ENCODE data around the gene MAPKAP1.
A peak's percentile ranks its signal among the peaks of the same experiment; 100 is the strongest.

MAPKAP1 gene

DNA sequence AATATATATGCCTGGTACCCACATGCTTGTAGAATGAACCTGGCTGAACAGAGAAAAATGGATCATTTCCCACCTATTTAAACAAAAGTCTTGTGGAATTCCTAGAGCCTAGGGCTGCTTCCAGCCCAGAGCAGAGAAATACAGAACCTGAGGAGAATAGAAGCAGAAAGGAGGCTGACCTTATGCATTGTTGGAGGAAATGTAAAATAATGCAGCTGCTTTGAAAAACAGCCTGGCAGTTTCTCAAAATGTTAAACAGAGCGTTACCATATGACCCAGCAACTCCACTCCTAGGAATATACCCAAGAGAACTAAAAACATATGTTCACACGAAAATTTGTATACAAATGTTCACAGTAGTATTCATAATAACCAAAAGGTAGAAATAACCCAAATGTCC lies 15.1 kb downstream of the MAPKAP1 start:
- Histone ChIP-seq H3K23ac (ENCODE audit: low read length) (no peak overlapping the region), H3K4me3 (ENCODE audit: low read depth, low read length) (no peak overlapping the region), H3K79me1 (ENCODE audit: low read length) (no peaks in the 10 kb centered on the region), H3K18ac (ENCODE audit: low read length) (no peak overlapping the region), H3K4me1 (ENCODE audit: control insufficient read depth in 1 of 2, insufficient read depth in 2 of 2, low read length in 2 of 2) (peaks cover 0 to 4% of the 10 kb centered on the region in 2 experiments), H2AK5ac (ENCODE audit: low read length) (no peak overlapping the region), H3K27ac (ENCODE audit: low read depth, low read length) (no peak overlapping the region), H2BK12ac (ENCODE audit: low read length) (no peak overlapping the region), H3K9me3 (ENCODE audit: insufficient read depth, low read depth, low read length) (no peaks in the 10 kb centered on the region), H3K9ac (ENCODE audit: low read length) (no peak overlapping the region), H4K12ac (ENCODE audit: low read depth, low read length) (no peak overlapping the region), H2BK5ac (ENCODE audit: low read depth, low read length, poor library complexity) (no peak overlapping the region), H2BK120ac (ENCODE audit: insufficient read depth, low read length, poor library complexity) (no peak overlapping the region), H3K27me3 (ENCODE audit: insufficient read depth, low read length) (no peaks in the 10 kb centered on the region), H3K14ac (ENCODE audit: low read length) (no peak overlapping the region), H3K79me2 (ENCODE audit: control insufficient read depth, insufficient read depth, low read length, poor library complexity) (peaks cover 3% of the 10 kb centered on the region), H3K4ac (ENCODE audit: low read depth, low read length) (no peak overlapping the region), H4K91ac (ENCODE audit: low read depth, low read length) (no peak overlapping the region), H4K8ac (ENCODE audit: low read depth, low read length) (no peak overlapping the region), H2AFZ (ENCODE audit: insufficient read depth, low read length, poor library complexity) (no peak overlapping the region), H3K4me2 (ENCODE audit: low read length) (no peak overlapping the region), H3K36me3 (ENCODE audit: control insufficient read depth in 1 of 2, insufficient read depth in 2 of 2, low read length in 2 of 2) (no peaks in the 10 kb centered on the region)
- no CpG with 5 or more reads among the region's 2 CpGs for WGBS (ENCODE audit: extremely low coverage, insufficient coverage, insufficient read length)
- DNase-seq, result no peak

DNA sequence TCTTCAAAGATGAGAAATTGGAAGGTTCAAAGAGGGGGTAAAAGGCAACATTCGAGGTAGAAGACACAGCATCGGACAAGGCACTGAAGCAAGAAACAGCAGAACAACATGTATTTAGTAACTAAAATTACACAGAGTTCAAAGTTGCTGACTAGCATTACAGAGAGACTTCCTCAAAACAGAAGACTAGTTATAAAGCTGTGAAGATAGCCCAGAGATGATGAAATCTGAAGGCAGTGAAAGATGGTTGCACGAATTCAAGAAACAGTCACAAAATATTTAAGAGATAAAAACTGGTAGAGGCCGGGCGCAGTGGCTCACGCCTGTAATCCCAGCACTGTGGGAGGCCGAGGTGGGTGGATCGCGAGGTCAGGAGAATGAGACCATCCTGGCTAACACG lies 16.3 kb downstream of the MAPKAP1 start:
- H3K4me3 ChIP-seq (ENCODE audit: low read depth, low read length), result no peak overlapping the region
- peaks cover 0 to 2% of the 10 kb centered on the region in 2 experiments for H3K4me1 ChIP-seq (ENCODE audit: control insufficient read depth in 1 of 2, insufficient read depth in 2 of 2, low read length in 2 of 2)
- H4K8ac ChIP-seq (ENCODE audit: low read depth, low read length), result no peak overlapping the region
- H2BK5ac ChIP-seq (ENCODE audit: low read depth, low read length, poor library complexity), result no peak overlapping the region
- no peak overlapping the region for H2AFZ ChIP-seq (ENCODE audit: insufficient read depth, low read length, poor library complexity)
- H2BK120ac ChIP-seq (ENCODE audit: insufficient read depth, low read length, poor library complexity), result no peak overlapping the region
- H3K23ac ChIP-seq (ENCODE audit: low read length), result no peak overlapping the region
- no peaks in the 10 kb centered on the region for H3K9me3 ChIP-seq (ENCODE audit: insufficient read depth, low read depth, low read length)
- H3K4me2 ChIP-seq (ENCODE audit: low read length), result no peak overlapping the region
- H3K36me3 ChIP-seq (ENCODE audit: control insufficient read depth in 1 of 2, insufficient read depth in 2 of 2, low read length in 2 of 2), result no peaks in the 10 kb centered on the region
- no CpG with 5 or more reads among the region's 10 CpGs for WGBS (ENCODE audit: extremely low coverage, insufficient coverage, insufficient read length)
- no peak overlapping the region for H2AK5ac ChIP-seq (ENCODE audit: low read length)
- no peaks in the 10 kb centered on the region for H3K27me3 ChIP-seq (ENCODE audit: insufficient read depth, low read length)
- no peaks in the 10 kb centered on the region for H3K79me1 ChIP-seq (ENCODE audit: low read length)
- H3K79me2 ChIP-seq (ENCODE audit: control insufficient read depth, insufficient read depth, low read length, poor library complexity), result peaks cover 3% of the 10 kb centered on the region
- H2BK12ac ChIP-seq (ENCODE audit: low read length), result no peak overlapping the region
- H4K91ac ChIP-seq (ENCODE audit: low read depth, low read length), result no peak overlapping the region
- H3K18ac ChIP-seq (ENCODE audit: low read length), result no peak overlapping the region
- H4K12ac ChIP-seq (ENCODE audit: low read depth, low read length), result no peak overlapping the region
- H3K14ac ChIP-seq (ENCODE audit: low read length), result no peak overlapping the region
- no peak overlapping the region for H3K27ac ChIP-seq (ENCODE audit: low read depth, low read length)
- H3K4ac ChIP-seq (ENCODE audit: low read depth, low read length), result no peak overlapping the region
- DNase-seq, result peak in 1 of 2 donors; percentile 34
- H3K9ac ChIP-seq (ENCODE audit: low read length), result no peak overlapping the region

DNA sequence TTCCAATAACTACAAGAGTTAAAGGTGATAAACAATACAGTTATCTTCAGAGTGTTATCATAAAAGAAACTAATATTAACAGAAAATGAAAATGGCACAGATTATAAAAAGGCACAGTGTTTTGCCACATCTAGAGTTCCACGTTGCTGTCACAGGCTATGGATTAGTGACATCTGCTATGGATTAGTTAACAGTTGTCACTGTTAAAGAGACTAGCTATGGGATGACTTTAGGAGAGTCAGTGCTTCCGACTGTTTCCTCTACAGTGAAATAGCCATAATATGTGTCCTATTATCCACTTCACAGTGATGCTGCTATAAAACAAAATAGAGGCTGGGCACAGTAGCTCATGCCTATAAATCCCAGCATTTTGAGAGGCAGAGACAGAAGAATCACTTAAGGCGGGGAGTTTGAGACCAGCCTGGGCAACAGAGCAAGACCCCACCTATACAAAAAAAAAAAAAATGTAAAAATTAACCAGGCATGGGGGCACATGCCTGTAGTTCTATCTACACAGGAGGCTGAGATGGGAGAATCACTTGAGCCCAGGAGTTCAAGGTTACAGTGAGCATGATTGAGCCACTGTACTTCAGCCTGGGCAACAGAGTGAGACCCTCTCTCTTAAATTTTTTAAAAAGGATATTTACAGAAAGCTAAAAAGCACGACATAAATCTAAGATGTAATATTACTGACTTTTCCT lies 19.7 kb downstream of the MAPKAP1 start:
- Histone ChIP-seq H3K9me3 (ENCODE audit: insufficient read depth, low read depth, low read length) (no peaks in the 10 kb centered on the region), H3K18ac (ENCODE audit: low read length) (no peak overlapping the region), H2AFZ (ENCODE audit: insufficient read depth, low read length, poor library complexity) (no peak overlapping the region), H3K23ac (ENCODE audit: low read length) (no peak overlapping the region), H3K36me3 (ENCODE audit: control insufficient read depth in 1 of 2, insufficient read depth in 2 of 2, low read length in 2 of 2) (no peaks in the 10 kb centered on the region), H2BK12ac (ENCODE audit: low read length) (no peak overlapping the region), H3K79me2 (ENCODE audit: control insufficient read depth, insufficient read depth, low read length, poor library complexity) (peaks cover 2% of the 10 kb centered on the region), H3K9ac (ENCODE audit: low read length) (no peak overlapping the region), H3K27ac (ENCODE audit: low read depth, low read length) (no peak overlapping the region), H2AK5ac (ENCODE audit: low read length) (no peak overlapping the region), H3K14ac (ENCODE audit: low read length) (no peak overlapping the region), H3K4me1 (ENCODE audit: control insufficient read depth in 1 of 2, insufficient read depth in 2 of 2, low read length in 2 of 2) (peaks cover 5% of the 10 kb centered on the region in 2 experiments), H2BK120ac (ENCODE audit: insufficient read depth, low read length, poor library complexity) (no peak overlapping the region), H3K4ac (ENCODE audit: low read depth, low read length) (no peak overlapping the region), H3K4me3 (ENCODE audit: low read depth, low read length) (no peak overlapping the region), H3K27me3 (ENCODE audit: insufficient read depth, low read length) (no peaks in the 10 kb centered on the region), H3K4me2 (ENCODE audit: low read length) (no peak overlapping the region), H3K79me1 (ENCODE audit: low read length) (no peaks in the 10 kb centered on the region), H4K8ac (ENCODE audit: low read depth, low read length) (no peak overlapping the region), H2BK5ac (ENCODE audit: low read depth, low read length, poor library complexity) (no peak overlapping the region), H4K91ac (ENCODE audit: low read depth, low read length) (no peak overlapping the region), H4K12ac (ENCODE audit: low read depth, low read length) (no peak overlapping the region)
- DNase-seq, result no peak
- no CpG with 5 or more reads among the region's 4 CpGs for WGBS (ENCODE audit: extremely low coverage, insufficient coverage, insufficient read length)

DNA sequence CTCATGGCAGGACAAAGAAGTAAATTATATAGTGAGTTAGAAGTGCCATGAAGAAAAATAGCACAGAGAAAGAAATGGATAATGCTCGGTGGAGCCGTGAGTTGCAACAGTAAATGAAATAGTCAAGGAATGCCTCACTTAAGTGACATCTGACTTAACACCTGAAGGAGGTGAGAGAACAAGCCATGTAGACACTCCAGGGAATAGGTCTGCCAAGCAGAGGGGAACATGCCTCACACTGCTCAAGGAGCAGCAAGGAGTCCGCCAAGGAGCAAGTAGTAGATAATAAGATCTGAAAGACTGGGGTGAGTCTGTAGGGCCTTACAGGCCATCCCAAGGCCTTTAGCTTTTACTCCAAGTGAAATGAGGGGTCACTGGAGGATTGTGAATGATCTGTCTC lies 21.8 kb downstream of the MAPKAP1 start:
- H4K12ac ChIP-seq (ENCODE audit: low read depth, low read length), result no peak overlapping the region
- H3K79me2 ChIP-seq (ENCODE audit: control insufficient read depth, insufficient read depth, low read length, poor library complexity), result peaks cover 2% of the 10 kb centered on the region
- H3K18ac ChIP-seq (ENCODE audit: low read length), result no peak overlapping the region
- no peak overlapping the region for H2AK5ac ChIP-seq (ENCODE audit: low read length)
- no peak overlapping the region for H2AFZ ChIP-seq (ENCODE audit: insufficient read depth, low read length, poor library complexity)
- H4K8ac ChIP-seq (ENCODE audit: low read depth, low read length), result no peak overlapping the region
- H3K4me2 ChIP-seq (ENCODE audit: low read length), result no peak overlapping the region
- H3K27me3 ChIP-seq (ENCODE audit: insufficient read depth, low read length), result no peaks in the 10 kb centered on the region
- no peak overlapping the region for H3K4me3 ChIP-seq (ENCODE audit: low read depth, low read length)
- no peaks in the 10 kb centered on the region for H3K9me3 ChIP-seq (ENCODE audit: insufficient read depth, low read depth, low read length)
- no peak overlapping the region for H3K23ac ChIP-seq (ENCODE audit: low read length)
- H2BK5ac ChIP-seq (ENCODE audit: low read depth, low read length, poor library complexity), result no peak overlapping the region
- H3K14ac ChIP-seq (ENCODE audit: low read length), result no peak overlapping the region
- H3K4ac ChIP-seq (ENCODE audit: low read depth, low read length), result no peak overlapping the region
- no peaks in the 10 kb centered on the region for H3K36me3 ChIP-seq (ENCODE audit: control insufficient read depth in 1 of 2, insufficient read depth in 2 of 2, low read length in 2 of 2)
- H2BK12ac ChIP-seq (ENCODE audit: low read length), result no peak overlapping the region
- peaks cover 5 to 7% of the 10 kb centered on the region in 2 experiments for H3K4me1 ChIP-seq (ENCODE audit: control insufficient read depth in 1 of 2, insufficient read depth in 2 of 2, low read length in 2 of 2)
- H3K79me1 ChIP-seq (ENCODE audit: low read length), result no peaks in the 10 kb centered on the region
- WGBS (ENCODE audit: extremely low coverage, insufficient coverage, insufficient read length), result no CpG with 5 or more reads among the region's 3 CpGs
- DNase-seq, result no peak
- no peak overlapping the region for H4K91ac ChIP-seq (ENCODE audit: low read depth, low read length)
- no peak overlapping the region for H3K9ac ChIP-seq (ENCODE audit: low read length)
- no peak overlapping the region for H3K27ac ChIP-seq (ENCODE audit: low read depth, low read length)
- no peak overlapping the region for H2BK120ac ChIP-seq (ENCODE audit: insufficient read depth, low read length, poor library complexity)

Data from trophoblast cell (in vitro differentiated cells and primary cell).